K562 (cell line): ENCODE measurements around the gene KCND1. TPM values are rescaled to one million over a fixed set of nuclear protein-coding genes. Genes with fewer than 3 reads are reported as not detected.
A peak's percentile ranks its signal among the peaks of the same experiment; 100 is the strongest.

Source experiments
- CBX2 ChIP-seq: fragments of 200-600 bp; sonication (generic); IDR thresholded peaks from one replicate; pipeline ENCODE4 v1.6.1; 2012; ENCODE audit warnings: mild to moderate bottlenecking, low read length, inconsistent platforms; ENCODE audit not compliant: insufficient read depth, poor library complexity, severe bottlenecking
- DMBX1 ChIP-seq: fragments of 250-450 bp; sonication (Bioruptor Pico); IDR thresholded peaks from 2 replicates; pipeline ENCODE4 v1.8.0; 2022; ENCODE audit warnings: inconsistent platforms, mild to moderate bottlenecking, moderate library complexity, borderline replicate concordance
- HMGXB4 ChIP-seq: sonication (generic); formaldehyde crosslinking; IDR thresholded peaks from 2 replicates; pipeline ENCODE4 v1.8.1; 2023; ENCODE audit warnings: mild to moderate bottlenecking, missing genetic modification reagents
- MCM5 ChIP-seq: fragments of 450-650 bp; IDR thresholded peaks from 2 replicates; pipeline ENCODE4 v1.6.1; 2016; ENCODE audit warnings: low read depth
- NFIC ChIP-seq: fragments of 450-650 bp; IDR thresholded peaks from 2 replicates; pipeline ENCODE4 v1.6.1; 2017; ENCODE audit warnings: mild to moderate bottlenecking, inconsistent platforms
- SMARCA5 ChIP-seq: fragments of 450-650 bp; IDR thresholded peaks from 2 replicates; pipeline ENCODE4 v1.6.1; 2016
- SMARCE1 ChIP-seq: fragments of 450-650 bp; IDR thresholded peaks from 2 replicates; pipeline ENCODE4 v1.7.1; 2016; ENCODE audit warnings: mild to moderate bottlenecking
- SRSF9 ChIP-seq: fragments of 200-400 bp; formaldehyde crosslinking; IDR thresholded peaks from 2 replicates; pipeline ENCODE4 v1.6.1; 2017; ENCODE audit warnings: low read depth, low read length, borderline replicate concordance
- TCF7L2 ChIP-seq: fragments of 150-350 bp; IDR thresholded peaks from 2 replicates; pipeline ENCODE4 v1.6.1; 2016; ENCODE audit warnings: low read depth, mild to moderate bottlenecking, low read length, moderate library complexity
- TFAM ChIP-seq: fragments of 250-450 bp; sonication (Bioruptor Pico); conservative IDR thresholded peaks from 2 replicates; pipeline ENCODE4 v1.5.0; 2021; ENCODE audit warnings: mild to moderate bottlenecking, moderate library complexity
- TSC22D4 ChIP-seq: fragments of 450-650 bp; IDR thresholded peaks from 2 replicates; pipeline ENCODE4 v1.6.1; 2016; ENCODE audit warnings: missing genetic modification characterization, missing biosample characterization, control low read depth
- XRCC4 ChIP-seq: IDR thresholded peaks from one replicate; pipeline ENCODE4 v1.6.1; 2011; ENCODE audit not compliant: insufficient read depth, insufficient read length; ENCODE audit errors: extremely low read depth
- ZNF584 ChIP-seq: fragments of 200-800 bp; sonication (Bioruptor generic); IDR thresholded peaks from 2 replicates; pipeline ENCODE4 v1.6.1; 2016; ENCODE audit warnings: low read depth, mild to moderate bottlenecking, missing genetic modification characterization, missing compliant biosample characterization
- polyA plus RNA-seq, 8 experiments: library from polyadenylated mRNA; depleted of rRNA in 4 of 8; stranded (reverse) in 5 of 8; unstranded in 3 of 8; fragments of >200 nt; fragmentation: Nextera tagmentation in 2 of 8; fragmentation: Illumina TruSeq in 1 of 8; extraction: Ambion mirVana in 2 of 8; extraction: Trizol in 1 of 8; gene quantifications; 2 replicates each; pipeline versions ENCODE4 v1.2.1 to v1.2.3, GENCODE V29; 2011 to 2014; ENCODE audit warnings: inconsistent platforms in 1 of 8, missing spikeins in 1 of 8
- total RNA-seq, 7 experiments: library from RNA; depleted of rRNA in 6 of 7; stranded (reverse); fragments of >200 nt in 6 of 7; fragmentation: Illumina TruSeq in 2 of 7; extraction: Trizol in 2 of 7; gene quantifications; 2 replicates each; pipeline versions ENCODE4 v1.2.1 to v1.2.3, GENCODE V29; 2011 to 2021; ENCODE audit warnings: low replicate concordance in 1 of 7
- TF ChIP-seq, protein P1 (sequence below), 2 experiments: fragments of 450-650 bp; formaldehyde crosslinking in 1 of 2; IDR thresholded peaks; 2 replicates each; pipeline versions ENCODE4 v1.4.0 to v1.6.1; 2014 to 2020; ENCODE audit warnings: mild to moderate bottlenecking in 2 of 2, borderline replicate concordance in 1 of 2, low read depth in 1 of 2
- TF ChIP-seq, protein P2 (sequence below): fragments of 150-350 bp; IDR thresholded peaks from 2 replicates; pipeline ENCODE4 v1.6.1; 2014; ENCODE audit warnings: low read depth, mild to moderate bottlenecking, low read length, borderline replicate concordance

KCND1 gene
- total and polyA plus RNA-seq, 9 of the 15 experiments (the other 6 are each of a cell fraction or from before 2014, with no cell fraction given), result 0.06 to 0.83 (median 0.39) TPM; not detected in 1

DNA sequence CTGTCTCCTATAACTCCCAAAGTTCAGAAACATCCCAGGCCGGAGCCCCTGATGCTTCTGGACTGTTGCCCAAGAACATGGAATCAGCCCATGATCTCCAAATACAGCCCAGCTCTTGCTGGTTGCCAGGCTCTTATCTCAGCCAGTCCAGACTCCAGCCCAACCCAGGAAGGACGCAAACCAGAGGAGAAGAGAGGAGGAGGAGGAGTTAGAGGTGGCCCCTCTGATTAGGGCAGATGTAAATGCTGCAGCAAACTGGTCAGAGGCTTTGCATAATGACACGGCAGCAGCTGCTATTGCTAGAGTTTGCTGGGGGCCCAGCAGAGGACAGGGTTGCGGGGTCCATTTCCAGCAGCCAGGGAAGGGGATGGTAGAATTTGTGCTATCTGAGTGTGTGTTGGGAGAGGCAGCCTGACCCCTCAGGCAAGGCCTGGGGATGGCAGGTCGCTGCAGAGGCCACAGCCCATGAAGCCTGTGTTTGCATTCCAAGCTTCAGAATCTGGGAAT lies 10.0 kb downstream of the KCND1 start (continued):
- peak; percentile 93 for TF ChIP-seq NFIC
- TF ChIP-seq, protein P1, sequence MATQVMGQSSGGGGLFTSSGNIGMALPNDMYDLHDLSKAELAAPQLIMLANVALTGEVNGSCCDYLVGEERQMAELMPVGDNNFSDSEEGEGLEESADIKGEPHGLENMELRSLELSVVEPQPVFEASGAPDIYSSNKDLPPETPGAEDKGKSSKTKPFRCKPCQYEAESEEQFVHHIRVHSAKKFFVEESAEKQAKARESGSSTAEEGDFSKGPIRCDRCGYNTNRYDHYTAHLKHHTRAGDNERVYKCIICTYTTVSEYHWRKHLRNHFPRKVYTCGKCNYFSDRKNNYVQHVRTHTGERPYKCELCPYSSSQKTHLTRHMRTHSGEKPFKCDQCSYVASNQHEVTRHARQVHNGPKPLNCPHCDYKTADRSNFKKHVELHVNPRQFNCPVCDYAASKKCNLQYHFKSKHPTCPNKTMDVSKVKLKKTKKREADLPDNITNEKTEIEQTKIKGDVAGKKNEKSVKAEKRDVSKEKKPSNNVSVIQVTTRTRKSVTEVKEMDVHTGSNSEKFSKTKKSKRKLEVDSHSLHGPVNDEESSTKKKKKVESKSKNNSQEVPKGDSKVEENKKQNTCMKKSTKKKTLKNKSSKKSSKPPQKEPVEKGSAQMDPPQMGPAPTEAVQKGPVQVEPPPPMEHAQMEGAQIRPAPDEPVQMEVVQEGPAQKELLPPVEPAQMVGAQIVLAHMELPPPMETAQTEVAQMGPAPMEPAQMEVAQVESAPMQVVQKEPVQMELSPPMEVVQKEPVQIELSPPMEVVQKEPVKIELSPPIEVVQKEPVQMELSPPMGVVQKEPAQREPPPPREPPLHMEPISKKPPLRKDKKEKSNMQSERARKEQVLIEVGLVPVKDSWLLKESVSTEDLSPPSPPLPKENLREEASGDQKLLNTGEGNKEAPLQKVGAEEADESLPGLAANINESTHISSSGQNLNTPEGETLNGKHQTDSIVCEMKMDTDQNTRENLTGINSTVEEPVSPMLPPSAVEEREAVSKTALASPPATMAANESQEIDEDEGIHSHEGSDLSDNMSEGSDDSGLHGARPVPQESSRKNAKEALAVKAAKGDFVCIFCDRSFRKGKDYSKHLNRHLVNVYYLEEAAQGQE (IDR thresholded peaks at IDR 0.05; ENCODE audit: borderline replicate concordance), result peak; percentile 45
- TF ChIP-seq, protein P1 (CRISPR knock-in tag; IDR thresholded peaks at IDR 0.05; ENCODE audit: low read depth), result no peak
- TF ChIP-seq ZNF584 (CRISPR knock-in tag), result no peak
- TF ChIP-seq DMBX1, result no peak
- no peak for TF ChIP-seq TCF7L2
- TF ChIP-seq SMARCA5, result no peak
- no peak for TF ChIP-seq TSC22D4 (tag)
- TF ChIP-seq, protein P2, sequence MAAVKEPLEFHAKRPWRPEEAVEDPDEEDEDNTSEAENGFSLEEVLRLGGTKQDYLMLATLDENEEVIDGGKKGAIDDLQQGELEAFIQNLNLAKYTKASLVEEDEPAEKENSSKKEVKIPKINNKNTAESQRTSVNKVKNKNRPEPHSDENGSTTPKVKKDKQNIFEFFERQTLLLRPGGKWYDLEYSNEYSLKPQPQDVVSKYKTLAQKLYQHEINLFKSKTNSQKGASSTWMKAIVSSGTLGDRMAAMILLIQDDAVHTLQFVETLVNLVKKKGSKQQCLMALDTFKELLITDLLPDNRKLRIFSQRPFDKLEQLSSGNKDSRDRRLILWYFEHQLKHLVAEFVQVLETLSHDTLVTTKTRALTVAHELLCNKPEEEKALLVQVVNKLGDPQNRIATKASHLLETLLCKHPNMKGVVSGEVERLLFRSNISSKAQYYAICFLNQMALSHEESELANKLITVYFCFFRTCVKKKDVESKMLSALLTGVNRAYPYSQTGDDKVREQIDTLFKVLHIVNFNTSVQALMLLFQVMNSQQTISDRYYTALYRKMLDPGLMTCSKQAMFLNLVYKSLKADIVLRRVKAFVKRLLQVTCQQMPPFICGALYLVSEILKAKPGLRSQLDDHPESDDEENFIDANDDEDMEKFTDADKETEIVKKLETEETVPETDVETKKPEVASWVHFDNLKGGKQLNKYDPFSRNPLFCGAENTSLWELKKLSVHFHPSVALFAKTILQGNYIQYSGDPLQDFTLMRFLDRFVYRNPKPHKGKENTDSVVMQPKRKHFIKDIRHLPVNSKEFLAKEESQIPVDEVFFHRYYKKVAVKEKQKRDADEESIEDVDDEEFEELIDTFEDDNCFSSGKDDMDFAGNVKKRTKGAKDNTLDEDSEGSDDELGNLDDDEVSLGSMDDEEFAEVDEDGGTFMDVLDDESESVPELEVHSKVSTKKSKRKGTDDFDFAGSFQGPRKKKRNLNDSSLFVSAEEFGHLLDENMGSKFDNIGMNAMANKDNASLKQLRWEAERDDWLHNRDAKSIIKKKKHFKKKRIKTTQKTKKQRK, result no peak
- TF ChIP-seq MCM5, result no peak
- TF ChIP-seq HMGXB4 (CRISPR knock-in tag), result no peak
- no peak for TF ChIP-seq CBX2
- peak; percentile 82 for TF ChIP-seq SMARCE1
- no peak for TF ChIP-seq XRCC4
- no peak for TF ChIP-seq TFAM (CRISPR knock-in tag)
- TF ChIP-seq SRSF9, result no peak
